ENCODE data around the gene CDC27. TPM values are rescaled to one million over a fixed set of nuclear protein-coding genes. Genes with fewer than 3 reads are reported as not detected.

CDC27 gene
- total and polyA plus RNA-seq, 2 of the 4 experiments (the other 2 are of a cell fraction): 47.7 to 190 TPM

GRCh38 chr17:47213540-47213939 is 24.4 kb upstream of the CDC27 start:
- no peak for ATAC-seq (ENCODE audit: low read depth)
- H3K9me1 ChIP-seq (ENCODE audit: insufficient read depth, low read length): no peaks in the 10 kb centered on the region
- no peak overlapping the region for H3K4me2 ChIP-seq (ENCODE audit: low read depth, low read length)
- no peak overlapping the region for H3K9ac ChIP-seq (ENCODE audit: low read depth, low read length)
- dilution Hi-C loops (cut with HindIII; ENCODE audit: low sequenced_read_pairs, unreplicated experiment): no loop called here
- H3K14ac ChIP-seq (replicated peaks; ENCODE audit: low read depth, low read length): no peak overlapping the region
- no peak overlapping the region for H3K4ac ChIP-seq (ENCODE audit: low read depth, low read length)
- no peak overlapping the region for H3K56ac ChIP-seq (ENCODE audit: extremely low read depth, insufficient read depth, low read length)
- H3K27ac ChIP-seq (ENCODE audit: insufficient read depth, low read length): no peak overlapping the region
- no peaks in the 10 kb centered on the region for H3K36me3 ChIP-seq (ENCODE audit: control insufficient read depth, insufficient read depth, low read length)
- no peak overlapping the region for H2AK9ac ChIP-seq (replicated peaks; ENCODE audit: low read depth, low read length, poor library complexity)
- WGBS, 2 experiments (ENCODE audit: extremely low coverage in 2 of 2, insufficient read length in 1 of 2): 100% methylated on average over 2 of the region's 4 CpGs; no CpG with 5 or more reads in 1 of the 2 experiments
- intact Hi-C loops (cut with micrococcal nuclease): no loop called here
- H4K20me1 ChIP-seq (ENCODE audit: insufficient read depth, low read length): no peaks in the 10 kb centered on the region
- TF ChIP-seq FOS (IDR thresholded peaks at IDR 0.05; ENCODE audit: low read depth, low read length) (no peak), RCOR1 (IDR thresholded peaks at IDR 0.05; ENCODE audit: insufficient replicate concordance, low read length) (no peak), MAFK (IDR thresholded peaks at IDR 0.05; ENCODE audit: low read depth, low read length) (no peak), CTCF (conservative IDR thresholded peaks at IDR 0.05; ENCODE audit: low read depth, low read length) (no peak), BHLHE40 (IDR thresholded peaks at IDR 0.05; ENCODE audit: low read depth, low read length) (no peak), POLR2A (IDR thresholded peaks at IDR 0.05; ENCODE audit: low read depth, low read length) (no peak), CEBPB (IDR thresholded peaks at IDR 0.05; ENCODE audit: low read depth, low read length) (no peak), RAD21 (IDR thresholded peaks at IDR 0.05; ENCODE audit: low read length) (no peak), MAZ (IDR thresholded peaks at IDR 0.05; ENCODE audit: borderline replicate concordance, low read depth, low read length) (no peak), CHD1 (IDR thresholded peaks at IDR 0.05; ENCODE audit: low read depth, low read length) (no peak), RFX5 (IDR thresholded peaks at IDR 0.05; ENCODE audit: low read depth, low read length) (no peak), NFE2L2 (IDR thresholded peaks at IDR 0.05; ENCODE audit: low read depth, low read length) (no peak), SMC3 (IDR thresholded peaks at IDR 0.05; ENCODE audit: low read depth, low read length) (no peak), MXI1 (IDR thresholded peaks at IDR 0.05; ENCODE audit: borderline replicate concordance, low read depth, low read length) (no peak)
- TF ChIP-seq, protein P1, sequence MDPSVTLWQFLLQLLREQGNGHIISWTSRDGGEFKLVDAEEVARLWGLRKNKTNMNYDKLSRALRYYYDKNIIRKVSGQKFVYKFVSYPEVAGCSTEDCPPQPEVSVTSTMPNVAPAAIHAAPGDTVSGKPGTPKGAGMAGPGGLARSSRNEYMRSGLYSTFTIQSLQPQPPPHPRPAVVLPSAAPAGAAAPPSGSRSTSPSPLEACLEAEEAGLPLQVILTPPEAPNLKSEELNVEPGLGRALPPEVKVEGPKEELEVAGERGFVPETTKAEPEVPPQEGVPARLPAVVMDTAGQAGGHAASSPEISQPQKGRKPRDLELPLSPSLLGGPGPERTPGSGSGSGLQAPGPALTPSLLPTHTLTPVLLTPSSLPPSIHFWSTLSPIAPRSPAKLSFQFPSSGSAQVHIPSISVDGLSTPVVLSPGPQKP (IDR thresholded peaks at IDR 0.05; ENCODE audit: borderline replicate concordance, low read depth, low read length): no peak
- TF ChIP-seq, protein P2, sequence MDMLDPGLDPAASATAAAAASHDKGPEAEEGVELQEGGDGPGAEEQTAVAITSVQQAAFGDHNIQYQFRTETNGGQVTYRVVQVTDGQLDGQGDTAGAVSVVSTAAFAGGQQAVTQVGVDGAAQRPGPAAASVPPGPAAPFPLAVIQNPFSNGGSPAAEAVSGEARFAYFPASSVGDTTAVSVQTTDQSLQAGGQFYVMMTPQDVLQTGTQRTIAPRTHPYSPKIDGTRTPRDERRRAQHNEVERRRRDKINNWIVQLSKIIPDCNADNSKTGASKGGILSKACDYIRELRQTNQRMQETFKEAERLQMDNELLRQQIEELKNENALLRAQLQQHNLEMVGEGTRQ (IDR thresholded peaks at IDR 0.05; ENCODE audit: low read depth, low read length): no peak
- in situ Hi-C loops (cut with MboI; ENCODE audit: low sequenced_read_pairs): no loop called here
- H4K91ac ChIP-seq (ENCODE audit: insufficient read depth, low read depth, low read length): no peak overlapping the region
- H2BK5ac ChIP-seq (ENCODE audit: low read depth, low read length, poor library complexity, severe bottlenecking): no peak overlapping the region
- no peak overlapping the region for H3K23ac ChIP-seq (ENCODE audit: low read depth, low read length)
- ChIA-PET POLR2A (ENCODE audit: unreplicated experiment) (no interaction called here), CTCF (no interaction called here)
- no peak overlapping the region for H4K8ac ChIP-seq (ENCODE audit: low read depth in 2 of 2, low read length in 2 of 2)
- H3K79me1 ChIP-seq (ENCODE audit: low read depth in 1 of 2, low read length in 2 of 2): no peaks in the 10 kb centered on the region
- DNase-seq: no peak
- H2AFZ ChIP-seq (replicated peaks; ENCODE audit: low read length, poor library complexity): no peak overlapping the region
- H2BK15ac ChIP-seq (ENCODE audit: low read depth, low read length): no peak overlapping the region
- H3K27me3 ChIP-seq (ENCODE audit: control insufficient read depth, insufficient read depth, low read length): peaks cover 8% of the 10 kb centered on the region
- H2AK5ac ChIP-seq (ENCODE audit: low read depth, low read length): no peak overlapping the region
- H4K5ac ChIP-seq (ENCODE audit: low read depth, low read length): no peak overlapping the region
- no peak overlapping the region for H3K18ac ChIP-seq (ENCODE audit: low read depth, low read length)
- no peaks in the 10 kb centered on the region for H3K9me3 ChIP-seq (ENCODE audit: control insufficient read depth, insufficient read depth, low read length)
- H3K4me3 ChIP-seq (ENCODE audit: insufficient read depth, low read depth, low read length): no peak overlapping the region
- BruUV-seq (replicated peaks): no TSS peak
- H2BK120ac ChIP-seq (ENCODE audit: low read depth, low read length): no peak overlapping the region
- H2BK20ac ChIP-seq (ENCODE audit: low read depth, low read length): no peak overlapping the region
- peaks cover 2% of the 10 kb centered on the region for H3K4me1 ChIP-seq (ENCODE audit: control insufficient read depth, insufficient read depth, low read length)
